Stimulated activated CD8-positive, alpha-beta memory T cell treated with anti-CD3 and anti-CD28 coated beads, Interleukin-15, amount 100 ng/mL, for 4 hours (primary cell): Measurements from ENCODE around the gene PTTG2.

Experiments used
- DNase-seq, 2 donors: peaks; one replicate each; pipeline ENCODE4 v3.0.0-alpha.2; 2020; ENCODE audit warnings: low read depth in 2 of 2

PTTG2 gene

DNA sequence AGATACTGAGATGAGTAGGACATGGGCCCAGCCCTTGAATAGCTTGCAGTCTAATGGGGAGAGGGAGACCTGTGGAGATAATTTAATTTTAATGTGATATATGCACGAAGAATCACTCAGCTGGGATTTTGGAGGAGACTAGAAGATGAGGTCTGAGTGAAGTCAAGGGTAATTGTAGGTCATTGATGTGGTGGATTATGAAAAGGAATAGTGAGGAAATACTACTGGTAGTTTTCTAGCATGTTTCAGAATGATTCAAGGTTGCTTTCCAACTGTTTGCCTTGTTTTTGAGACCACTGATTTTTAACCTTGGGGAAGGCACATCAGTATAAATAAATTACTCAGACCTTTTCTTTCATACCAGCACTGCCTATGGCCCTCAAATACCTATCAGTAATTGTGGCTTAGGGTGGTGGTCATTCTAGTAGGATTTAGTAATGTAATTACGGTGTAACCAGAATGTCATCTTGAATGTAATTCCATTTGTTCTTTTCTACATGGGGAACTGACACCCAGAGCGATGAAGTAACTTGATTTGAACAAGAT is 25.6 kb downstream of the PTTG2 start:
- DNase-seq, result no peak

GRCh38 chr4:37988670-37989069 is 28.5 kb downstream of the PTTG2 start:
- no peak for DNase-seq

DNA sequence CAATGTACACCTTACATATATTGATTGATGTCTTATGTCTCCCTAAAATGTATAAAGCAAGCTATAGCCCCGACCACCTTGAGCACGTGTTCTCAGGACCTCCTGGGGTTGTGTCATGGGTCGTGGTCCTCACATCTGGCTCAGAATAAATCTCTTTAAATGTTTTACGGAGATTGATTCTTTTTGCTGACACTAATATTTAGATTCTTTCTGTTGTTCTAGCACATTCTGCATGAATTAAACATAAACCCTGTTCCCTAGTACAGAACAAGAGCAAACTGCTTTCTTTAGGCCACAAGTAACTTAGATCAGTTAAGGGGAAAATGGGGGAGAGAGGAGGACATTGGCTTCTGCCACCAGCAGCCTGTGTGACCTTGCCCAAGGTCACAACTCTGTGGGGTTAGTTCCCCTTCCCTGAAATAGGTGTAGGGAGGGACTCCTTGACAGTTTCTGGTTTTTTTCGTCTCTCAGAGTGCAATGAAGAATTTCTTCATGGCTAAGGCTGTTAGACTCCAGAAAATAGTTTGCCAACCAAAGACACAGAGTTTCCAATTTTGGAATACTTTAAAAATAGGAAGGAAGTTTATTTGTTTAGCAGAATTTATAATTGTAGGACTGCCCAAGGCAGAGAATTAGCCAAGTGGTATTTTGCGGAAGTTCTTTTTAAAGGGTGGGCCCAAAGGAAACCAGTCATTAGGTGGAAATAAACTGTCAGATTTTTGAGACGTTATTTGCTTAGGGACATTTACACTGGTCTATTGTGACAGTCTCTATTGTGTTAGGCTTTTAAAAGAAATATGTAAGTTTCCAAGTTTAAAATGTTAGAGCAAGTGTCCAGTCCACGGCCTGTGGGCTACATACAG is 29.4 kb downstream of the PTTG2 start:
- no peak for DNase-seq

GRCh38 chr4:37990731-37991245 is 30.6 kb downstream of the PTTG2 start:
- no peak for DNase-seq

GRCh38 chr4:37991623-37992410 is 31.6 kb downstream of the PTTG2 start:
- no peak for DNase-seq

DNA sequence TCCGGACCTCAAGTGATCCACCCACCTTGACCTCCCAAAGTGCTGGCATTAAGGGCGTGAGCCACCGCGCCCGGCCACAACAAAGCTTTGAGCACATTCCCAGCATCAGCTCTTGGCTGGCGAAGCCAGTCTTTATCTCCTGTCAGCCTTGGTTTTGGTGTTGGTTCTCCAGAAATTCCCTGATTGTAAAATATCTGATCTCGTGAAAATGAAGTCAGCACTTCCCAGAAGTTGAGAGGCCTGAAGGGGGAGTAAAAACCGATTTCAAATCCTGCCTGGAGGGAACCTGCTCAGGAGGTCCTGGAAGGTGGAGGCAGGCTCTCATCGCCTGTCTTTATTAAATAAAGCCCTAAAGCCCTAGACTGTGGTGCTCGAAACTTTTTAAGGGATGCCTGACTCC is 33.6 kb downstream of the PTTG2 start:
- DNase-seq, result no peak

DNA sequence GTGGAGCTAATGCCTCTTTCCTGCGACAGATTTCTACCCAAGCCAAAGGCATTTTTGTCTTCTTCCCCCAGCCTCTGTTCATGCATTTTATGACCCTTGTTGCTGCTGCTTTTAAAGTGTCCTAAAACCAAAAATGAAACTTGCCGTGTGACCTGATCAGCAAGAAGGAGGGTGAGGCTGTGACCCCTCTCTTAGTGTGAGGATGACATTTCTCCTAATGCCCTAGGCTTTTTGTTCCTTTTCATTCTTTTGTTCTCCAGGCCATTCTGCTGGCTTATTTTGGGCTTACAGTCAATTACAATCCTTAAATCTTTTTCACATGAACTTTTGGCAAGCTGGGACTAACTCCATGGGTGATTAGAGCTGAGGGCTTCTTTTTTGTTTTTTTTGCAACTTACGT is 34.4 kb downstream of the PTTG2 start:
- DNase-seq, result no peak

DNA sequence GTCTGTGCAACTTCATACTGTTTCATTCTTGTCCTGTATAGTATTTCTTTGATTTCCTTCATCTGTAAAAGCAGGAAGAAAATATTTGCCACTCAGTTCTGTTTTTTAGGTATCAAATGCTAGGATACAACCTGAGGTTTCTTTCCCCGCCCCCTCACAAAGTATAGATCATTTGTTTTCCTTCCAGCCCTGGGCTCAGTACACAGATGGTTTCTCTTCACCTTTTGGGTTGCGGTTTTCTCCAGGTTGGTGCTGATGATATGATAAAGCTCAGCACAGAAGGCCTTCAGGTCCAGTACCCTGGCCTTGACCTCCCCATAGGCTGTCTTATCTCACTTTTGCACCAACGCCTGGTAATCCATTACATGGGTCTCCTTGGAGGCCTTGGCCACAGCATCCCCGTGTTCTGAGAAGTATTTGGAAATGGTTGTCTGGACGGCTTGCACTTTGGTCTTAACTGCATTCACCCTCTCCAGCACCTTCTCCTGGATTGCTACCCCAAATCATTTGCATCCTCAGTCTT is 35.2 kb downstream of the PTTG2 start:
- no peak for DNase-seq

DNA sequence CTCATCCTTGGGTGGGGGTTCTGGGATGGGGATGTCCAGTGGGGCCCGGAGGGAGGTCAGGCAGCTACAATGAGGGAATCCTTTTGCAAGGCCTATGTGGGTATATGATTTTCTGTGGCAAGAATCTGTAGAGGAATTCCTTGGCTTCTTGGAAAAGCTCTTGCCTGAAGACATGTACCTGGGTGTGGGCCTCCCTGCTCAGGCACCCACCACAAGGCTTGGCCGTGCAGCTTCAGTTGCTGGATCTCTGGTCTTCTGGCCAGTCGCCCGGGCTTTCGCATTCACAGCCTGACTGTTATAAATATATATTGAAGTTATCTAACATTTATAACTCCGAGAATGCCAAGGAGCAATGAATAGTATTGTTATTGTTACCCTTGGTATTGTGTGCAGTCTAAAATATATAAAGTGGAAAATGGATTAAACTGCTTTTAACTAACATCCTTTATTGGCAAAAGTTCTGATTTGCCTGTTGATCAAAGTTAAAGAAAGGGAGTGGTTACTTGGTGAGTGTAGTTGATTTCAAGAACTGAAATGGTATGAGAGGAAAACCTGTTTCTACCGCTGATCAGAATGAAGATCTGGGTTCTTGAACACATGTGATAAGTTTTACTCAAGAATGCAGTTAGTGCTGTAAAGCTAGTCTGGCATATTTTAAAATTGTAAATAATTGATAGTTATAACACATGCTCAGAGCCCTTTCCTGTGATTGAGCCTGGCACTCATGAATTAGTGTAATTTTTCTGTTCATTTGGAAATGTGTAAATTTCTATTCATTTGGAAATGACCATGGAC is 36.0 kb downstream of the PTTG2 start:
- DNase-seq, result no peak

DNA sequence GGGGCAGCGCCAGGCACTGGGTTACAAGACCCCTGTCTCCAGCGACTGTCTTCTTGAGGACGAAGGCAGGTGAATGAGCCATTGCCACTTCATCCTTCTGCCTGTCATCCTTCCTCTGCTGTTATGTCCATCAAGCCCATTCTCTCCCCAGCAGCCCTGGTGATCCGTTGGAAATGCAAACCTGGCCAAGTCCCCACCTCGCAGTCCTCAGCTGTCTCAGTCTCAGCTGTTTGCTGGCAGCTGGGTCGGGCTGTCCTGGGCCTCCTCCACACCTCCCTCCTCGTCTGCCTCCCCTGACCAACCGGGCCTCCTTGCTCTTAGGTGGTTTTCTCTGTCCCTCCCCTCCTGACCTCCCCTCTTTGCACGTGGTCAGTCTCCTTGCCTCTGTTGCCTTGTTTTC is 38.0 kb downstream of the PTTG2 start:
- no peak for DNase-seq

DNA sequence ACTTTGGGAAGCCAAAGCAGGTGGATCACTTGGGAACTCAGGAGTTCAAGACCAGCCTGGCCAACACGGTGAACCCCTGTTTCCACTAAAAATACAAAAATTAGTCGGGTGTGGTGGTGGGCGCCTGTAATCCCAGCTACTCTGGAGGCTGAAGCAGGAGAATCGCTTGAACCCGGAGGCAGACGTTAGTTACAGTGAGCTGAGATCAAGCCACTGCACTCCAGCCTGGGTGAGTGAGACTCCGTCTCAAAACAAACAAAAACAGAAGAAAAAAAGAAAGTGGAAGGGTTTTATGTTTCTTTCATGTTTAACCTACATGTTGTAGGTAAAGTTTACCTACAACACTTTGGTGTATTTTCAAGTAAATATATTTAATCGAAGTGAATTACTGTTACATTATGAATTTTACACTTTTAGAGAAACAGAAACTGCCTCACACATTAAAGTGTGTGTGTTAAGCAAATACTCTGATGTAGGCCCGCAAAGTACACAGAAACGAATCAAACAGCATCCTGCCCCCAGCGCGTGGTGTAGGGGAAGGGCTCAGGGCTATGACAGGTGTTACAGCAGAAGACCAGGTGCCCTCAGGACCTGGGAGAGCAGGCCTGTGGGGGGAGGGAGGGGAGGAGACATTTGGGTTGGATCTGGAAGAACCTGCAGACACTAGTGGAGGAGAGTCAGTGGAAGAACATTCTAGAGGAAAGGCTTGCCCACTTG is 39.0 kb downstream of the PTTG2 start:
- DNase-seq, result no peak

DNA sequence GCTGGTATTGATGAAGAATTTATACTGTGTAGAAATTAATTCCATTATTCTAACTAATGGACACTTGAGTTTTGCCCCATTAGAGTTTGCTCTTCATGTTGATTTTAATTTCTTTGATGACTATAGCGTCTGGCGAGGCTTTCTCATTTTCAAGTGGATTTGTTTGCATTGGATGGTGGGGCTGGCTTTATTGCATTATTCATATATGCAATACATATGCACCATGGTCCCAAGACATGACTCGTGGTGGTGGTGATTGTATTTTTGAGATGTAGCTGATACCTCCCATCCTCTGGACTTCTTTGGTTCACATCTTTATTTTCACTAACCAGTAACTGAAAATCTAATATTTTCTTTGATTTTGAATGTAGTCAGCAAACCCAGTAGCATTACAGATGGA is 39.8 kb downstream of the PTTG2 start:
- no peak for DNase-seq

DNA sequence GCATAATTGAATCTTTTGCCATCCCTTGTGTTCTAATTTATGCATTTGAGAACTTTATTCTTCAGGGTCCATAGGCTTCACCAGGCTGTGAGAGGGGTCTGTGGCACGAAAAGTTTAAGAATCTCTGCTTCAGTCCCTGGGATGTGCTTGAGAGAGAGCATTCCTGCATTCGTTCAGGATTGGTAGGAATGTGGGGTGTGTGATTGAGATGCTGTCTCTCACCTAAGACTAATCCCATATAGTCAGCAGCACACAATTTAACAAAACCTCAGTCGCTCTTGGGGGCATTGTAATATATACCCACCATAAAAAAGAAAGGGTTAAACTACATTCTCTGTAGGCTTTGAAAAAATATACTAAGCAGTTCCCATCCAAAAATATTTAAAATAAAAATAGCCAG is 41.7 kb downstream of the PTTG2 start:
- DNase-seq, result no peak

DNA sequence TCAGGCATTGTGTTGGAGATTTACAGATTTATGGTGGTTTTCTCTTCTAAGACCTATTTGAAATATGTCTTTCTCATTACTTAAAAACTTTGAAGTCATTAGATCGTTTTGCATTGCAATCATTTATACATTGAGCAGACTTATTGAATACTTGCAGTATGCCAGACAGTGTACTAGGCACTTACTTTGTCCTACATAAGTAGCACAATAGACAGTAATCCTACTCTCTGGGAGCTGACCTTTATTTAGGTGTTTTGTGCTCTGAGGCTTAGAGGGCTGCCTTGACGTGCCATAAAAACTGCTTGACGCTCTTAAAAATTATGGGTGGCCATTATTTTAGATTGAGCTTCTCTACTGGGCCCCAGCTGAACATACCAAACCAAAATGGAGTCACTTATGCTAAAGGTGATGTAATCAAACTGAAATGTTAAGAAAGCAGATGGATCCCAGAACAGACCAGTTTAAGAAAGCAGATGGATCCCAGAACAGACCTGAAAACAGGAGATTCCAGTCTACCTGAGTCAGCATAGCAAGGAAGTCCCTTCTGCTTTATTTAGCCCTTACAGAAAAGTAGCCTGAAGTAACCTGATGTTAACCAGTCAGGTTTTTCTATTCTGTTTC is 42.4 kb downstream of the PTTG2 start:
- no peak for DNase-seq

- DNase-seq, result no peak
Observed at GRCh38 chr4:38003102-38003501, 42.9 kb downstream of the PTTG2 start.

DNA sequence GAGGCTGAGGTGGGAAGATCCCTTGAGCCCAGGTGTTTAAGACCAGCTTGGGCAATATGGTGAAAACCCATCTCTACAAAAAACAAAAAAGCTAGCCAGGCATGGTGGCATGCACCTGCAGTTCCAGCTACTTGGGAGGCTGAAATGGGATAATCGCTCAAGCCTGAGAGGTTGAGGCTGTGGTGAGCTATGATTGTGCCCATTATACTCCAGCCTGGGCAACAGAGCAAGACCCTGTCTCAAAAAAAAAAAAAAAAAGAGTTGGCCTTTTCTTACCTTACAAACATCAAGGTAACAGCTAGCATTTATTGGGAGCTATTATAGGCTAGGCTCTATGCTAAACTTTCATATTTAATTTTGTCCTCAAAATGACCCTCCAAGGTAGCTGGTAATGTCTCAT is 43.4 kb downstream of the PTTG2 start:
- DNase-seq, result no peak

DNA sequence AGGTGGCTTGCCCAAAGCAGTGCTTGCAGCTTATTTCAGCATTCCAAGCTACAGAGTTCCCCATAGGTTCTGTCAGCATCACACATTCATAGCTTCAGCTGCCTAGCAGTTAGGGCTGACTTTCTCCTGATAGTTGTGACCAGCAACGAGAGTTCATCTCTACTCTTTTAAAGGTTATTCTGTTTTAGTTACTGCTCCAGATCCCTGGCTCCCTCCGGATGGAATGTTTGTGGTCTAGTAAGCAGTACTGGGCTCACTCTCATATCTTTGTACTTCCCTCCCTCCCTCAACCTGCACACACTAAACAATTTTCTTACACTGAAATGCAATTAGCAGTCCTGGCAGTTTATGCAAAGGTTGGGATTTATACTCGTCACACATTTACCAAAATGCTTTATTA is 43.9 kb downstream of the PTTG2 start:
- no peak for DNase-seq

DNA sequence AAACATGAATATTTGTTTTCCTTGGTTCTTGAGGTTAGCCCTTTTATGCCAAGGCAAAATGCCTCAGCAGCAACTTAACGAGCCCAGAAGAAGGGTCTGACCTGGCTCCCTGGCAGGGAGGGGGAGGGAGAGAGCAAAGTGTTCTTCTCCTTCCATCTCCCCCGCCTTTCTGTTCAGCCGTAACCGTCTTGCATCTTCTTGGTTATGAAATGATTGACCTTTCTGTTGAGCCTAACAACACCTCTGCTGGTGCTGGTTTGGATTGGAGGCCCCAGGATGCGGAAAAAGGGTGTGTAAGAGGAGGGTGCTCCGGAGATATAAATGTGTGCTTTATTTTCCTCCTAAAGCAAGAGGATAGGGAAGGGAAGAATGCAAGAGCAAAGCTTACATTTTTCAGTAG is 44.7 kb downstream of the PTTG2 start:
- DNase-seq, result no peak

DNA sequence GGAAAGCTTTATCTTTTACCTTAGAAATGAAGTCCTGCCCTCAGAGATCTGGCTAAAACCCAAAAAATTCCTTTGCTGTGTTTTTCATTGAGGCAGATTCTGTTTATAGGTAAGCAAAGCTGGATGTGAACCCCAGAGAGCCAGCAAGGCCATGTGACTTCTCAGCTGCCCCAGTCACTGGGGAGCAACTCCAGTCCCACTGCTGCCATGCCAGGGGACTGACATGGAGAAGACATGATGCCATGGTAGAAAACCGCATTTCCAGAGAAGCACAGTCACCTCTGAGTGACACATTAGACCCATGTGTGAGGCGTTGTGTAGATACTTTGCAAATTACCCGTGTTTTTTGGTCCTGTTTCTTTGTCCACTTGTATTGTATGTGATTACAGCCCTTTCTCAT is 45.4 kb downstream of the PTTG2 start:
- DNase-seq, result no peak

- no peak for DNase-seq
Observed at GRCh38 chr4:38007645-38008044, 47.4 kb downstream of the PTTG2 start.
